ELR (cell line): ENCODE data around the gene CALU.

ENCODE experiments used
- DNase-seq: peaks from one replicate; pipeline ENCODE4 v3.0.0-alpha.2; 2015; ENCODE audit warnings: low read depth

The CALU gene

GRCh38 chr7:128747327-128748079 is 8.3 kb downstream of the CALU start:
- no peak for DNase-seq

GRCh38 chr7:128752251-128752650 is 13.1 kb downstream of the CALU start:
- no peak for DNase-seq

GRCh38 chr7:128755075-128755818 is 16.1 kb downstream of the CALU start:
- no peak for DNase-seq

- DNase-seq, result peak; percentile 82
These were observed 16.8 kb downstream of the CALU start for GRCh38 chr7:128755819-128756476.

GRCh38 chr7:128757203-128757602 is 18.0 kb downstream of the CALU start:
- no peak for DNase-seq

- no peak for DNase-seq
These were observed 19.4 kb downstream of the CALU start for GRCh38 chr7:128758553-128758952.

GRCh38 chr7:128759242-128759641 is 20.1 kb downstream of the CALU start:
- DNase-seq, result no peak

- no peak for DNase-seq
These were observed 24.4 kb downstream of the CALU start for GRCh38 chr7:128763541-128763940.

GRCh38 chr7:128767475-128768110 is 28.4 kb downstream of the CALU start:
- no peak for DNase-seq

- no peak for DNase-seq
These were observed 31.1 kb downstream of the CALU start for GRCh38 chr7:128770233-128770632.

GRCh38 chr7:128773604-128774003 is 34.4 kb downstream of the CALU start:
- DNase-seq, result no peak

GRCh38 chr7:128774029-128774689 is 35.0 kb downstream of the CALU start:
- no peak for DNase-seq

GRCh38 chr7:128774921-128775320 is 35.8 kb downstream of the CALU start:
- DNase-seq, result no peak

GRCh38 chr7:128775744-128776474 is 36.8 kb downstream of the CALU start, which contains the start of gene OPN1SW:
Gene OPN1SW, minus strand, starts transcription at chr7:128775794. Its CDS starts 13 bp downstream, at chr7:128775781.
- DNase-seq, result no peak

GRCh38 chr7:128777156-128778123 is 38.3 kb downstream of the CALU start:
- peak; percentile 24 for DNase-seq

- DNase-seq, result no peak
These were observed 39.8 kb downstream of the CALU start for GRCh38 chr7:128778946-128779345.

GRCh38 chr7:128781126-128781525 is 42.0 kb downstream of the CALU start:
- no peak for DNase-seq

GRCh38 chr7:128781851-128782250 is 42.7 kb downstream of the CALU start:
- no peak for DNase-seq

GRCh38 chr7:128783143-128783861 is 44.1 kb downstream of the CALU start:
- DNase-seq, result peak; percentile 70
